ENCODE data around the gene ITM2C.

ITM2C gene

DNA sequence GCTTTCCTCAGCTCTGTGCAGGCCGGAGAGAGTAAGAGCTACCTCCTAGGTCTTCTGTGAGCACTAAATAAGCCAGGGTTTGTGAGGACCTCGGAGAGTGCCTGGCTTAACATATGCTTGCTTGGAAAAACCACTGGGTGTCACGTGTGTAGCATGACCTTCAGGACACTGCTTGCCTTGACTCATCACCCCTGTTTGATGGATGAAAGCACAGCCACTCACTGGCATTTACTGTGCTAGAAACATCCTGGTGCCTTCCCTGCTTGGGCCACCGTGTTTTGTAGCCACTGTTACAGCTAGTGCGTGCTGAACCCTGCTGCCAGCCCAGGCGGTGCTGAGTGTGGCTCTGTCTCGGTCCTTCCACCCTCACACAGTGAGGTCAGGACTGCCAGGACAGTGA lies 34.8 kb upstream of the ITM2C start:
- TF ChIP-seq, protein P1, sequence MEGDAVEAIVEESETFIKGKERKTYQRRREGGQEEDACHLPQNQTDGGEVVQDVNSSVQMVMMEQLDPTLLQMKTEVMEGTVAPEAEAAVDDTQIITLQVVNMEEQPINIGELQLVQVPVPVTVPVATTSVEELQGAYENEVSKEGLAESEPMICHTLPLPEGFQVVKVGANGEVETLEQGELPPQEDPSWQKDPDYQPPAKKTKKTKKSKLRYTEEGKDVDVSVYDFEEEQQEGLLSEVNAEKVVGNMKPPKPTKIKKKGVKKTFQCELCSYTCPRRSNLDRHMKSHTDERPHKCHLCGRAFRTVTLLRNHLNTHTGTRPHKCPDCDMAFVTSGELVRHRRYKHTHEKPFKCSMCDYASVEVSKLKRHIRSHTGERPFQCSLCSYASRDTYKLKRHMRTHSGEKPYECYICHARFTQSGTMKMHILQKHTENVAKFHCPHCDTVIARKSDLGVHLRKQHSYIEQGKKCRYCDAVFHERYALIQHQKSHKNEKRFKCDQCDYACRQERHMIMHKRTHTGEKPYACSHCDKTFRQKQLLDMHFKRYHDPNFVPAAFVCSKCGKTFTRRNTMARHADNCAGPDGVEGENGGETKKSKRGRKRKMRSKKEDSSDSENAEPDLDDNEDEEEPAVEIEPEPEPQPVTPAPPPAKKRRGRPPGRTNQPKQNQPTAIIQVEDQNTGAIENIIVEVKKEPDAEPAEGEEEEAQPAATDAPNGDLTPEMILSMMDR (IDR thresholded peaks at IDR 0.05; ENCODE audit: insufficient read depth, low read length, poor library complexity, severe bottlenecking), result no peak
- TF ChIP-seq EZH2phosphoT487 (conservative IDR thresholded peaks at IDR 0.05; ENCODE audit: low read length), result no peak
- no peaks in the 10 kb centered on the region for H3K79me2 ChIP-seq (ENCODE audit: insufficient read depth, low read length)
- H3K9ac ChIP-seq (ENCODE audit: low read length), result no peak overlapping the region
- no peaks in the 10 kb centered on the region for H3F3A ChIP-seq (ENCODE audit: insufficient read depth)
- H3K9me2 ChIP-seq (replicated peaks; ENCODE audit: insufficient read depth, low read length), result no peaks in the 10 kb centered on the region
- no peak overlapping the region for H3K4me3 ChIP-seq (ENCODE audit: insufficient read depth, low read length, poor library complexity, severe bottlenecking)
- H4K20me1 ChIP-seq (ENCODE audit: low read depth, low read length), result no peaks in the 10 kb centered on the region
- no peaks in the 10 kb centered on the region for H3K27me3 ChIP-seq (ENCODE audit: low read length)
- H3K4me2 ChIP-seq (ENCODE audit: low read depth, low read length, poor library complexity, severe bottlenecking), result no peak overlapping the region
- no peaks in the 10 kb centered on the region for H3K36me3 ChIP-seq (ENCODE audit: low read length)
- H3K9me3 ChIP-seq (ENCODE audit: insufficient read depth, low read length), result no peaks in the 10 kb centered on the region
- no peak overlapping the region for H2AFZ ChIP-seq (ENCODE audit: low read depth, low read length, severe bottlenecking)
- H3K27ac ChIP-seq (ENCODE audit: low read depth, low read length), result no peak overlapping the region

DNA sequence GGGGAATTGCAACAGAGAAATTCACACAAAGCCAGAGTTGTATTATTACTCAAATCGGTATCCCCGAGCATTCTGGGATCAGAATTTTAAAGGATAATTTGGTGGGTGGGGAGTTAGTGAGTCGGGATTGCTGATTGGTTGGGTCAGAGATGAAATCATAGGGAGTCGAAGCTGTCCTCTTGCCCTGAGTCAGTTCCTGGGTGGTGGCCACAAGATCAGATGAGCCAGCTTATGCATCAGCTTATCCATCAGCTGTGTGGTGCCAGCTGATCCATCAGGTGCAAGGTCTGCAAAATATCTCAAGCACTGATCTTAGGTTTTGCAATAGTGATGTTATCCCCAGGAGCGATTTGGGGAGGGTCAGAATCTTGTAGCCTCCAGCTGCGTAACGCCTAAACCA lies 34.3 kb upstream of the ITM2C start:
- Histone ChIP-seq H3K27me3 (ENCODE audit: low read length) (no peaks in the 10 kb centered on the region), H3K9me2 (replicated peaks; ENCODE audit: insufficient read depth, low read length) (no peaks in the 10 kb centered on the region), H3K79me2 (ENCODE audit: insufficient read depth, low read length) (no peaks in the 10 kb centered on the region), H3K9ac (ENCODE audit: low read length) (no peak overlapping the region), H3K36me3 (ENCODE audit: low read length) (no peaks in the 10 kb centered on the region), H2AFZ (ENCODE audit: low read depth, low read length, severe bottlenecking) (no peak overlapping the region), H4K20me1 (ENCODE audit: low read depth, low read length) (no peaks in the 10 kb centered on the region), H3K27ac (ENCODE audit: low read depth, low read length) (no peak overlapping the region), H3K4me2 (ENCODE audit: low read depth, low read length, poor library complexity, severe bottlenecking) (no peak overlapping the region), H3K4me3 (ENCODE audit: insufficient read depth, low read length, poor library complexity, severe bottlenecking) (no peak overlapping the region), H3K9me3 (ENCODE audit: insufficient read depth, low read length) (no peaks in the 10 kb centered on the region), H3F3A (ENCODE audit: insufficient read depth) (no peaks in the 10 kb centered on the region)
- no peak for TF ChIP-seq EZH2phosphoT487 (conservative IDR thresholded peaks at IDR 0.05; ENCODE audit: low read length)
- TF ChIP-seq, protein P1 (IDR thresholded peaks at IDR 0.05; ENCODE audit: insufficient read depth, low read length, poor library complexity, severe bottlenecking), result no peak

DNA sequence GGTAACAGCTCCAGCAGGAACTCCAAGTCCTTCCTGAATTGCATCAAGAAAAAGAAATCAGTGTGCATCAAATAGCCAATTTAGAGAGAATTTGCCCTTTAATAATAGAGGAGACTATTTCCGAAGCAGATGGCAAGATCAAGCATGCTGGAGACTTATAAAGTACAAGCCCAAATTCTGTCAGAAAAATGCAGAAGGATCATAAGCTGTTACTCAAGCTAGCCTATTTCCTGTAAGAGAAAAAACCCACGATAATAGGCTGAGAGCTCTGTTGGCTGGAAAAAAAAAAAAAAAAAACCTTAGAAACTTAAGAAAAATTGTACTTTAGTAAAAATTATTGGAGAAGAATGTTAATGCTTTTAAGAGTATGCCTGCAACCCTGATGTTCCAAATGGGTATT lies 24.4 kb upstream of the ITM2C start:
- H4K20me1 ChIP-seq (ENCODE audit: low read depth, low read length), result no peaks in the 10 kb centered on the region
- H2AFZ ChIP-seq (ENCODE audit: low read depth, low read length, severe bottlenecking), result no peak overlapping the region
- H3K79me2 ChIP-seq (ENCODE audit: insufficient read depth, low read length), result no peaks in the 10 kb centered on the region
- TF ChIP-seq, protein P1 (IDR thresholded peaks at IDR 0.05; ENCODE audit: insufficient read depth, low read length, poor library complexity, severe bottlenecking), result no peak
- no peak for TF ChIP-seq EZH2phosphoT487 (conservative IDR thresholded peaks at IDR 0.05; ENCODE audit: low read length)
- H3K9me3 ChIP-seq (ENCODE audit: insufficient read depth, low read length), result no peaks in the 10 kb centered on the region
- H3F3A ChIP-seq (ENCODE audit: insufficient read depth), result no peaks in the 10 kb centered on the region
- no peaks in the 10 kb centered on the region for H3K36me3 ChIP-seq (ENCODE audit: low read length)
- H3K9ac ChIP-seq (ENCODE audit: low read length), result no peak overlapping the region
- H3K9me2 ChIP-seq (replicated peaks; ENCODE audit: insufficient read depth, low read length), result no peaks in the 10 kb centered on the region
- H3K27me3 ChIP-seq (ENCODE audit: low read length), result no peaks in the 10 kb centered on the region
- H3K27ac ChIP-seq (ENCODE audit: low read depth, low read length), result no peak overlapping the region
- H3K4me3 ChIP-seq (ENCODE audit: insufficient read depth, low read length, poor library complexity, severe bottlenecking), result no peak overlapping the region
- no peak overlapping the region for H3K4me2 ChIP-seq (ENCODE audit: low read depth, low read length, poor library complexity, severe bottlenecking)
